H9 (cell line): ENCODE measurements around the gene LHFPL2. TPM values are rescaled to one million over a fixed set of nuclear protein-coding genes. Genes with fewer than 3 reads are reported as not detected.

Experiments
- DNase-seq: peaks from one replicate; pipeline ENCODE4 v3.0.0-alpha.2; 2017
- H2AFZ ChIP-seq: one replicate; pipeline ENCODE4 v1.6.1; 2013; ENCODE audit warnings: mild to moderate bottlenecking, low read length, control low read depth, moderate library complexity
- H2AK5ac ChIP-seq: 2 replicates; pipeline ENCODE4 v1.6.1; 2013; ENCODE audit warnings: low read length, control low read depth, mixed read lengths; ENCODE audit not compliant: insufficient read length
- H2BK120ac ChIP-seq: one replicate; pipeline ENCODE4 v1.6.1; 2013; ENCODE audit warnings: low read depth, mild to moderate bottlenecking, low read length, control low read depth, inconsistent platforms; ENCODE audit not compliant: poor library complexity, severe bottlenecking
- H2BK12ac ChIP-seq: 2 replicates; pipeline ENCODE4 v1.6.1; 2013; ENCODE audit warnings: low read length, control low read depth, mixed read lengths, low read depth; ENCODE audit not compliant: insufficient read length
- H2BK15ac ChIP-seq: 2 replicates; pipeline ENCODE4 v1.6.1; 2013; ENCODE audit warnings: low read depth, low read length, control low read depth
- H2BK20ac ChIP-seq: one replicate; pipeline ENCODE4 v1.6.1; 2013; ENCODE audit warnings: low read depth, mild to moderate bottlenecking, low read length, control low read depth, inconsistent platforms; ENCODE audit not compliant: poor library complexity, severe bottlenecking
- H2BK5ac ChIP-seq: 2 replicates; pipeline ENCODE4 v1.6.1; 2013; ENCODE audit warnings: low read length, control low read depth, mixed read lengths; ENCODE audit not compliant: insufficient read length
- H3K14ac ChIP-seq: 2 replicates; pipeline ENCODE4 v1.6.1; 2013; ENCODE audit warnings: low read length, control low read depth; ENCODE audit not compliant: insufficient read depth
- H3K18ac ChIP-seq: 2 replicates; pipeline ENCODE4 v1.6.1; 2013; ENCODE audit warnings: low read depth, mild to moderate bottlenecking, mixed read lengths, low read length, control low read depth; ENCODE audit not compliant: insufficient read length
- H3K23ac ChIP-seq: 2 replicates; pipeline ENCODE4 v1.6.1; 2013; ENCODE audit warnings: low read length, control low read depth, mixed read lengths, low read depth; ENCODE audit not compliant: insufficient read length
- H3K23me2 ChIP-seq: 2 replicates; pipeline ENCODE4 v1.6.1; 2013; ENCODE audit warnings: low read depth, mild to moderate bottlenecking, mixed read lengths, low read length, control low read depth; ENCODE audit not compliant: insufficient read length, poor library complexity, severe bottlenecking
- H3K27ac ChIP-seq: 2 replicates; pipeline ENCODE4 v1.5.1; 2013; ENCODE audit warnings: low read length, control low read depth, mixed read lengths, low read depth; ENCODE audit not compliant: insufficient read length
- H3K27me3 ChIP-seq: 2 replicates; pipeline ENCODE4 v1.6.1; 2013; ENCODE audit warnings: low read length, control low read depth, inconsistent platforms; ENCODE audit not compliant: insufficient read depth
- H3K4ac ChIP-seq: 2 replicates; pipeline ENCODE4 v1.6.1; 2013; ENCODE audit warnings: low read depth, mild to moderate bottlenecking, control low read depth, inconsistent platforms, low read length, moderate library complexity
- H3K4me1 ChIP-seq: 2 replicates; pipeline ENCODE4 v1.6.1; 2013; ENCODE audit warnings: low read length, control low read depth, inconsistent platforms; ENCODE audit not compliant: insufficient read depth
- H3K4me2 ChIP-seq: 2 replicates; pipeline ENCODE4 v1.6.1; 2013; ENCODE audit warnings: low read length, control low read depth, mixed read lengths; ENCODE audit not compliant: insufficient read length, insufficient read depth
- H3K56ac ChIP-seq: 2 replicates; pipeline ENCODE4 v1.6.1; 2013; ENCODE audit warnings: low read depth, mild to moderate bottlenecking, mixed read lengths, low read length, control low read depth; ENCODE audit not compliant: insufficient read length
- H3K79me1 ChIP-seq: 2 replicates; pipeline ENCODE4 v1.6.1; 2013; ENCODE audit warnings: low read depth, mild to moderate bottlenecking, moderate library complexity, low read length, control low read depth, inconsistent platforms; ENCODE audit not compliant: insufficient read depth, poor library complexity, severe bottlenecking
- H3K79me2 ChIP-seq: 2 replicates; pipeline ENCODE4 v1.6.1; 2013; ENCODE audit warnings: low read length, control low read depth, inconsistent platforms; ENCODE audit not compliant: insufficient read depth
- H3K9ac ChIP-seq: 2 replicates; pipeline ENCODE4 v1.6.1; 2013; ENCODE audit warnings: low read length, control low read depth, mixed read lengths; ENCODE audit not compliant: insufficient read length; ENCODE audit errors: extremely low read depth
- H3K9me3 ChIP-seq: one replicate; pipeline ENCODE4 v1.6.1; 2013; ENCODE audit warnings: low read depth, low read length, inconsistent platforms; ENCODE audit not compliant: control insufficient read depth
- H3T11ph ChIP-seq: one replicate; pipeline ENCODE4 v1.6.1; 2013; ENCODE audit warnings: mild to moderate bottlenecking, low read length, control low read depth, inconsistent platforms
- H4K20me1 ChIP-seq: one replicate; pipeline ENCODE4 v1.6.1; 2013; ENCODE audit not compliant: control insufficient read depth, insufficient read length, insufficient read depth
- H4K5ac ChIP-seq: 2 replicates; pipeline ENCODE4 v1.6.1; 2013; ENCODE audit warnings: low read depth, mild to moderate bottlenecking, mixed read lengths, low read length, control low read depth; ENCODE audit not compliant: insufficient read length
- H4K8ac ChIP-seq: replicated peaks from 2 replicates; pipeline ENCODE4 v1.6.1; 2013; ENCODE audit warnings: low read length, control low read depth, mixed read lengths, low read depth; ENCODE audit not compliant: insufficient read length
- H4K91ac ChIP-seq: 2 replicates; pipeline ENCODE4 v1.6.1; 2013; ENCODE audit warnings: low read depth, mild to moderate bottlenecking, moderate library complexity, mixed read lengths, low read length, control low read depth; ENCODE audit not compliant: insufficient read length
- H3K27ac Mint-ChIP-seq, 3 experiments: 2 replicates in 2 of 3; 3 replicates in 1 of 3; pipeline ENCODE4 v1.8.0; 2020 to 2021; ENCODE audit warnings: mixed read lengths in 3 of 3, mild to moderate bottlenecking in 1 of 3, moderate library complexity in 1 of 3
- H3K27me3 Mint-ChIP-seq: 2 replicates; pipeline ENCODE4 v1.8.0; 2021; ENCODE audit warnings: low read depth, mild to moderate bottlenecking, moderate library complexity, mixed read lengths
- H3K36me3 Mint-ChIP-seq, 3 experiments: 2 replicates in 2 of 3; 3 replicates in 1 of 3; pipeline ENCODE4 v1.8.0; 2020 to 2021; ENCODE audit warnings: low read depth in 3 of 3, mixed read lengths in 3 of 3; ENCODE audit not compliant: insufficient read depth in 1 of 3
- H3K4me1 Mint-ChIP-seq, 2 experiments: 2 replicates each; pipeline ENCODE4 v1.8.0; 2020; ENCODE audit warnings: mixed read lengths in 2 of 2
- H3K4me3 Mint-ChIP-seq, 2 experiments: 2 replicates in 1 of 2; 3 replicates in 1 of 2; pipeline ENCODE4 v1.8.0; 2020 to 2021; ENCODE audit warnings: mild to moderate bottlenecking in 2 of 2, mixed read lengths in 2 of 2, moderate library complexity in 1 of 2
- H3K9me3 Mint-ChIP-seq, 2 experiments: 2 replicates in 1 of 2; 3 replicates in 1 of 2; pipeline ENCODE4 v1.8.0; 2020; ENCODE audit warnings: mild to moderate bottlenecking in 2 of 2, mixed read lengths in 2 of 2, moderate library complexity in 1 of 2
- WGBS: extraction: QIAGEN DNeasy Blood & Tissue Kit; methylation state at CpG from one replicate; pipeline ENCODE4 v1.1.7; 2013; ENCODE audit warnings: missing lambda C conversion rate, low lambda C conversion rate, mixed read lengths; ENCODE audit not compliant: insufficient read length; ENCODE audit errors: extremely low coverage; 5-methylcytosine and 5-hydroxymethylcytosine counted together
- total RNA-seq: library from RNA; stranded (reverse); gene quantifications from 2 replicates; pipeline ENCODE4 v1.2.1, GENCODE V29; 2021
- TF ChIP-seq, protein P1 (sequence below): fragments of 200-600 bp; sonication (generic); conservative IDR thresholded peaks from 3 replicates; pipeline ENCODE4 v1.8.0; 2021; ENCODE audit warnings: antibody characterized with exemption, mild to moderate bottlenecking

Gene LHFPL2
- total RNA-seq, 1 experiment from 2014 or later, result 26.3 TPM

DNA sequence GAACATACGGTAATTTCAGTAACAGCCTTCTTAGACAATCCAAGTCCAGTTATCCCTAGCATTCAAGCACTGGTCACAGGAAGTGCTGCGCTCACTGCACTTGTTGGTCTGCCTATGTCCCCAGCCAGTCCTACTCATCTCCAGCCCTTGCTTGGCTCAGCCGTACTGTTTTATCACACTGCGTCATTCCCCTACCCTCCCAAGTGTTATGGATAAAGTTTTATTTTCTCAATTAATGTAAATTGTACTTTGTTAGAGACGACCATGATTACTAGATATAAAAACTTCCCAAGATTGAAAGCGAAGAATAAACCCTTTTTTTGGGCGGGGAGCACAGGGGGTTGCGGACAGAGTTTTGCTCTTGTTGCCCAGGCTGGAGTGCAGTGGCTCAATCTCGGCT is 49.6 kb downstream of the LHFPL2 start:
- TF ChIP-seq, protein P1, sequence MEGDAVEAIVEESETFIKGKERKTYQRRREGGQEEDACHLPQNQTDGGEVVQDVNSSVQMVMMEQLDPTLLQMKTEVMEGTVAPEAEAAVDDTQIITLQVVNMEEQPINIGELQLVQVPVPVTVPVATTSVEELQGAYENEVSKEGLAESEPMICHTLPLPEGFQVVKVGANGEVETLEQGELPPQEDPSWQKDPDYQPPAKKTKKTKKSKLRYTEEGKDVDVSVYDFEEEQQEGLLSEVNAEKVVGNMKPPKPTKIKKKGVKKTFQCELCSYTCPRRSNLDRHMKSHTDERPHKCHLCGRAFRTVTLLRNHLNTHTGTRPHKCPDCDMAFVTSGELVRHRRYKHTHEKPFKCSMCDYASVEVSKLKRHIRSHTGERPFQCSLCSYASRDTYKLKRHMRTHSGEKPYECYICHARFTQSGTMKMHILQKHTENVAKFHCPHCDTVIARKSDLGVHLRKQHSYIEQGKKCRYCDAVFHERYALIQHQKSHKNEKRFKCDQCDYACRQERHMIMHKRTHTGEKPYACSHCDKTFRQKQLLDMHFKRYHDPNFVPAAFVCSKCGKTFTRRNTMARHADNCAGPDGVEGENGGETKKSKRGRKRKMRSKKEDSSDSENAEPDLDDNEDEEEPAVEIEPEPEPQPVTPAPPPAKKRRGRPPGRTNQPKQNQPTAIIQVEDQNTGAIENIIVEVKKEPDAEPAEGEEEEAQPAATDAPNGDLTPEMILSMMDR, result no peak
- H3K4me2 ChIP-seq, result no peak overlapping the region
- H3K23me2 ChIP-seq, result no peaks in the 10 kb centered on the region
- no peak overlapping the region for H3T11ph ChIP-seq
- H3K27me3 ChIP-seq, result no peaks in the 10 kb centered on the region
- Mint-ChIP-seq H3K36me3 (peaks cover 0 to 6% (median 3%) of the 10 kb centered on the region in 3 experiments; a peak in 4 of 7 replicates), H3K9me3 (no peaks in the 10 kb centered on the region), H3K4me1 (peaks cover 27 to 32% of the 10 kb centered on the region in 2 experiments), H3K27me3 (no peaks in the 10 kb centered on the region), H3K27ac (peak overlapping the region in 2 of 3 experiments; percentile 42 to 56; a peak in 3 of 7 replicates), H3K4me3 (no peak overlapping the region)
- no peak overlapping the region for H3K4ac ChIP-seq
- no peak overlapping the region for H2BK15ac ChIP-seq
- no peaks in the 10 kb centered on the region for H4K20me1 ChIP-seq
- H2BK5ac ChIP-seq, result no peak overlapping the region
- H3K79me2 ChIP-seq, result peaks cover 5% of the 10 kb centered on the region; the same call in 1 of the 2 replicates
- no peak overlapping the region for H4K5ac ChIP-seq
- no peak overlapping the region for H3K27ac ChIP-seq
- H3K18ac ChIP-seq, result no peak overlapping the region
- no peak for DNase-seq
- no peak overlapping the region for H4K91ac ChIP-seq
- no peak overlapping the region for H3K9ac ChIP-seq
- H2AFZ ChIP-seq, result no peak overlapping the region
- H2BK120ac ChIP-seq, result no peak overlapping the region
- H3K14ac ChIP-seq, result no peak overlapping the region
- no peak overlapping the region for H3K56ac ChIP-seq
- no peak overlapping the region for H2BK12ac ChIP-seq
- H3K23ac ChIP-seq, result no peak overlapping the region
- peaks cover 3% of the 10 kb centered on the region for H3K79me1 ChIP-seq
- no CpG with 5 or more reads among the region's 9 CpGs for WGBS
- H4K8ac ChIP-seq, result no peak overlapping the region
- no peak overlapping the region for H2BK20ac ChIP-seq
- peaks cover 13% of the 10 kb centered on the region; the same call in 1 of the 2 replicates for H3K4me1 ChIP-seq
- H3K9me3 ChIP-seq, result no peaks in the 10 kb centered on the region
- no peak overlapping the region for H2AK5ac ChIP-seq
